ENCODE results near the gene TRPM3.
A peak's percentile ranks its signal among the peaks of the same experiment; 100 is the strongest.

TRPM3 gene

DNA sequence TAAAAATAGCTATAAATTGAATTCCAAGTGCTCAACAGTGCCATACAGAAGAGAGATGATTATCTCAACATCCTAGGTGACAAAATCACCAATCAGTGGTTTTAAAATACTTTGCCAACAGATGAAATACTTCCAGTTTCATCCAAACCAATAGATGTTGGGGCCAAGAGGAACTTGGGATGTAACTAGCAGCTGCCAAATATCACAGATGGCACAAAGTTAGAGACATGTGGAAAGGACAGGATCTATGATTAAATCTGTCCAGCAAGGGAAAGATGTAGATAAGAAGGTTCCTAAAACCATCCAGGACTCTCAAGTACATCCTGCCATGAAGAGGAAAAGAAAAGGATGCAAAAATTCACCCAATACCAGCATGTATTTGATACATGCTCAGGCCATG lies 23.8 kb downstream of the TRPM3 start:
- no peak for DNase-seq

DNA sequence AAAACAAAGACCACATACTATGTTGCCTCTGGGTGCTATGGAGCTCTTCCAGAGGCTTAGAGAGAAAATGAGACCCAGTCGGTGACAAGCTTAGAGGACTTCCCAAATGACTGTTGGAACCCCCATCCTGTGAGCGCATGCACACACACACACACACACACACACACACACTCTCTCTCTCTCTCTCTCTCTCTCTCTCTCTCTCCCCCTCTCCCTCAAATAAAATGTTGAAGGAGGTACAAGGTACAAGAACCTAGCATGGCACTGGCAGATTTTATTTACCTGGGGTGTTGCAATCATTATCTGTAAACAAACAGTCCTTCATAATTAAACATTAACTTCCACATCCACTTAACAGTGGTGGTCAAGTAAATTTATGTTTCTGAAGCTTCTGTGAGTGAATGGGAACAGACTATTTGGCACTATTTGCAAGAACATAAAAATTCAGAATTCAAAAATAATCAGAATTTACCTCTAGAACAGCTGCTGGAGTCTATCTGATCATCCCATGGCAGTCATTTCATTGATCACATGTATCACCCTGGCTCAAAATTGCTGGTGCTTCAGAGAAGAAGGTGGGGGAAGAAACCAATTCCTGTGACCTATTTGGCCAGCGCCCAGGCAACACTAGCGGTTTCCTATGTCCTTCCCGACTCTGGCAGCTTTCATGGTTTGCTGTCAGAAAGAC lies 24.9 kb downstream of the TRPM3 start:
- no peak for DNase-seq

DNA sequence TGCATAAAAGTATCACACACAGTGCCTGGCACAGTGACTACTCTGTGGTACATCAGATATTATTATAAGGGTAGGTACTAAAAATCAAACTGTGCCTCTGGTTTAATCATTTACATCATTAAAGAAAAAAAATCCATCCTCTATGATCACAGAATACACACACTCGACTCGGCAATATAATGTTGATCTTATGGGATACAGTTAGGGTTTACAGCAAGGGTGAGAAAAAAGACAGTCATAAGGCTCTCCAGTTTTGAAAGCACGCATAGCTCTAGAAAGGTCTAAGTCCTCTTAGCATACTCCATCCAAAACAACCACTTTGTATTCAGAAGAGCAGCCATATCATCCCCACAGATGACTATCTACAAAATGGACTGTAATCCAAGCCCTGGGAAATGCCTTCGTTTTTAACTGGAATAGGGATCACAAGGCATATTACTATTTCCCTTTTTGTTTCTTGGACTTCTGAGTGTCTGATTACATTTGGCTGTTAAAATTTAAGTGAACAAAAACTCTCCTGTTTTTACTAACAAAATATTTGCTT lies 26.6 kb downstream of the TRPM3 start:
- no peak for DNase-seq

DNA sequence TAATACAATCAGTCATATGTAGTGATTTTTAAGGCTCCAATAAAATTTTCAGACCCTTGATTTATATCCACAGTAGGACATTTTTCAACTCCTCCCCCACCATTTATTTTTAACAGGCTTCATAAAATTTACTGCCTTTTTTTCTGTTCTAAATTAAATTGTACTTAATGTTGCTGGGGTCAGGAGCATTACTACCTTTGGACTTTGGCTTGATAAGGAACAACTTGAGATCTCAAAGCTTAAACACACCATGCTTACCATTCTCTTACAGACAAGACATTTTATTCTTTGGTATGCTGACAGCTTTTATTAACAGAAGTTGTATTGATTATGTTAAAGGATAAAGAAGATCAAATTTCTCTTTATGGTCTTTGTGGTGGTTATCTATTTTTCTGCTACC lies 30.5 kb downstream of the TRPM3 start:
- no peak for DNase-seq

DNA sequence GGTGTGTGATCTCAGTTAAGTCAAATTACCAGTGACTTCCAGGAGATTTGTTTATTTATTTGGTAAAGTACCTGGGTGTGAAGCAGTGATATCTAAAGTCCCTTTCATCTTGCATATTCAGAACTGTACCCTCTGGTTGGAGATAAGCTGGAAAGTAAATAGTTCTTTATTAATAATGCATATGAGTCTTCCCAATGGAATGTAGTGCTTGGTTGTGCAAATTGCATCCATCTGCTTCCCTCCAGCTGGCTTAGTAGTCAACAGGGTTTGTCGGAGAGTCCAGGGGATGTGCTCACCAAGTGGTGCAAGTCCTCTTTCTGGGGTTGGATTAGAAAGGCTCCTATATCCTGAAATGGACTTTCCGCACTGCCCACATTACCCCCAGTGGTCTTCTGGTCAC lies 42.0 kb downstream of the TRPM3 start:
- peak; percentile 62 for DNase-seq

DNA sequence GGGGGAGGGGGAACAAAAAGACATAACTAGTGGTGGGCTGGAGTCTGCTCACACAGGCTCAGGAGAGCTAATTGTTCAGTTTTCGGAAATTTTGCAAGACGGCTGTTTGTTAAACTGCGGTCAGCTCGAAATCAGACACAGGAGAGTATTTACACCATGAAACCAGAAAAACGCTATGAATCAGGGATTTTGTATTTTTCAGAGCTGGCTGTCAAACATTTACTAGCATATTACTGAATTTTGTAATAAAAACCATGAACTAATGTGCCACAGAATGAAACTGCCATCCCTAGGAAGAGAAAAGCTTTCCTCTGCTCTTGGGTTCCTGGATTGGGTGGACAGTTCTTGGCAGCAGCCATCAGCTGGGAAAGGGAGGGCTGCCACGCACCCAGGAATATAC lies 45.3 kb downstream of the TRPM3 start:
- DNase-seq = no peak

DNA sequence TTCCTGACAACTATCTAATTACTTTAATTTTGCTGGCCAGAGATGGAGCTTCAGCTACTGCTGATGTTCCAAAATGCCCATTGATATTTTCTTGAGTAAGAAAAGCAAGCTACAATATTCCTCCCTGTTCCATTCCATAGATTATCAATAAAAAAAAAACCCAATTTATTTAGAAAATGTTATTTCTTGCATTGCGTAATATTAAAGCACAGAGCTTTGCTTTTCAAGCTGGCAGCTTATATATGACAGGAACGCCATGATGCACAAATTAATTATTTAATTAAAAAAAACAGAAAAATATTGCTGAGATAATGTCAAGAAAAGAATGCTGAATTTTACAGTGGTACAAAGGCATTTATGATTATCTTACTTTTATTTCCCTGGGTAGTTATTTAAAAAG lies 47.9 kb downstream of the TRPM3 start:
- DNase-seq = no peak

DNA sequence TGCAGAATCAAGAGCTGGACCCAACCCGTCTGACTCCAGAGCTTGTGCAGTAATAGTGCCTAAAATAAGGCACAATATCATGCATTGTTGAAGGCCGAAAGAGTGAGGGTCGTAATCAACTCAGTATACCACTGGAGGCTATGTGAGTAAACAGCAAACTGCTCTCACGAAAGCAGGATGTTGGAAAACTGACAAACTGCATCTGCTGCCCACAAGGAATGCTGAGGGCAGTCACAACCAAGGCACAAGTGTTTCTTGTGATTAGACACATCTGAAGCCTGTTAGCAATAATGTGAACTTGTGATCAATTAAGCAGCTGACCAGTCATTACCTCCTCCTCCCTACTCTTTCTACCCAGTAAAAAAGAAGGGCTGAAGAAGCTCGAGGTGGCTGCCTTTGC lies 48.8 kb downstream of the TRPM3 start:
- DNase-seq = no peak

DNA sequence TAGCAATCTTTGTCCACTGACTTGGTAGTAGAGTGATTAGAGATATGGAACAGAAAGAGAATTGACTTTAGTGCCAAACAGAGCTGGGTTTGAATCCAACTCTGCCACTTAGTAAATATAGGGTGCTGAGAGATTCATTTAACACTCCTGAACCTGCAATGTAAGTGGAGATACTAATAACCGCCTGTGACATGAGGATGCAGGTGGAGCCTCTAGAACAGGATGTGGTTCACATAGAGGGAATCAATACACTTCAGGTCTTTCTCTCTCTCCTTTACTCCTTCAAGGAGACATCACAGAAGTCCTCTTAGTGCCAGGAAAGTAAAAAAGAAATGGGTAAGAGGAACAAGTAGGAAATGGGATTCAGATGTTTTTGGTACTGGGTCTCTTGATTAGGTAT lies 49.8 kb downstream of the TRPM3 start:
- DNase-seq = no peak

DNA sequence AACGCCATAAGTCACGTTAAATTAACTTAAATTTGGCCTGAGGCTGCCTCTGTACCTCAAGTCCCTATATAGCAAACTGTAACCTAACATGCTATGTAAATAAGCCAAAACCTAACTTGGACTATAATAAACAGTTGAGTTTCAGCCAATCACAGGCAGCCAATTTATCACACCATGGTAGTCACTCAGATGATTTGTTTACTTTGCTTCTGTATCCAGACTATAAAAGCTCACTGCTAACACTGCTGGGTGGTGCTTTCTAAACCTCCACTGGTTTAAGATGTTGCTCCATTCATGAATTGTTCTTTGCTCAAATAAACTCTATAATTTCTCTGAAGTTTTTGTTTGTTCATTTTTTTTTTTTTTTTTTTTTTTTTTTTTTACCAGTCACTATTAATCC lies 62.8 kb downstream of the TRPM3 start:
- no peak for DNase-seq

DNA sequence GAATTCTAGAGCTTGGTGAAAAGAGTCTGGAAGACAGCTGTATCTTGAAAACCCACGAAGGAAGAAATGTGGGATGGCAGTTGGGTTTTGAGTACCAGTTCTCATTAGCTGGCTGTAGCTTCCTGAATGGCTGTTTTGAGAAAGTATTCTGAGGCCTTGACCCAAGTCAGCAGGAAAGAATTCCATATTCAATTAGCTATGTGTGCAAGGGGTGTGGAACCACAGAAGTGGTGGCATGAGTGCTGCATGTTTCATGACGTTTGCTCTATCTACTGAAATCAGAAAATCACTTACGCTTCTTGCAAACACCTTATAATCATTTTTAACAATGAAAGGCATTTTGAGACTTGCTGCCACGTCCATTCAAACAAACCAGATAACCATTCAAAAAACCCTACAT lies 69.1 kb downstream of the TRPM3 start:
- no peak for DNase-seq

DNA sequence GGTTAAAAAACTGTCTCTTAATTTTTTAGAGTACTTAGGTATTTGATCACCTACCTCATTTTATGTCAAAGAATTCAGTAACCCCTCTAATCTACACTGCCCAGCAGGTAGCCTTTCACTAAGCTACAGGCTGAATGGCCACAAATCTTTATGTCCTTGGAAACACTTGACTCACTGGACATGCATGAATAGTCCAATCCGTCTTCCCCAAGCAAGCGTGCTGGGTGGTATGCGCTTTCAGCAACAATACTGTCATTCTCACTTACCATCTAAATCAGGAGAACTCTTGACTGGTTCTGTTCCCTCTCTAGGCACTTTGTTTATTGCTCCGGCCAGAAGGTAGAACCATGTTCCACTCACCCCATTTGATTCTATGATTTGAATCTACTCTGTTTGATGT lies 73.1 kb downstream of the TRPM3 start:
- no peak for DNase-seq

DNA sequence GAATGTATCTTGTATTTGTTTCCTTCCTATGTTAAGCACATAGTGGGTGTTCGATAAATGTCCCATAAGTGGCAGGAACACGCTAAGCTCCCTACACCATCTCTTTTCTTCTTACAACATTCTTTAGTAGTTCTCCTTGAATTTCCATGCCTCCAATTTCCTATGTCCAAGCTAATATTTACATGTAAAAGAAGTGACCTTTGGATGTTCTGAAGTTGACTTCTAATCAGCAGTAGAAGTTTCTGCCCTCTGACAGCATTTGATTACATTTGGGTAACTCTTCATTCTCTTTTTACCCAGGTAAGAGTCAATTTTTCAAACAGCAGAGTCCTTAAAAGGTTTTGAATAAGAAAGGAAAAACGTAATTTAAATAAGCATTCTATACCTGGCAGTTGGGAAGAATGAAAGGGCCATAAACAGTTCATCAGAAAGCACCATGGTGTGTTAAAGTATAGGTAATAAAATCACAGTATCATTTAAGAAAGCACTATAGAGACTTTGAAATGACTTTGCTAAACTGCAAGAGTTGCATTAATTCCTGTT lies 78.9 kb downstream of the TRPM3 start:
- no peak for DNase-seq

DNA sequence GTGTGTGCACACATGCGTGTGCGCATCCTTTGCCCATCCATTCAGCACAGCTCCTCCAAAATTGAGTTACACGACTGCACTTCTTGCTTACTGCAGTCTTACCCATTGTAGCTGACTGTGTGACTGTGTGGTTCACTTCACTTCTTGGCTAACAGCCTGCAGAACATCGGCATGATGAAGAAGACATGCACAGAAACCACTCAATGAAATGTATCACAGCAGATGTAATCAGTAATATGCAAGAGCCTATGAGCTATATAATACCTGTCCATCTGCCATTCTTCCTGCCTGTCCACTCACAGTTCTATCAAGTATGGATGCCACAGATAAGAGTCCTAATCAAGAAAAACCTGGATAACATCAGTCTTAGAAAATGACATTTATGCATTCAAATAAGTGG lies 83.9 kb downstream of the TRPM3 start:
- DNase-seq = no peak

DNA sequence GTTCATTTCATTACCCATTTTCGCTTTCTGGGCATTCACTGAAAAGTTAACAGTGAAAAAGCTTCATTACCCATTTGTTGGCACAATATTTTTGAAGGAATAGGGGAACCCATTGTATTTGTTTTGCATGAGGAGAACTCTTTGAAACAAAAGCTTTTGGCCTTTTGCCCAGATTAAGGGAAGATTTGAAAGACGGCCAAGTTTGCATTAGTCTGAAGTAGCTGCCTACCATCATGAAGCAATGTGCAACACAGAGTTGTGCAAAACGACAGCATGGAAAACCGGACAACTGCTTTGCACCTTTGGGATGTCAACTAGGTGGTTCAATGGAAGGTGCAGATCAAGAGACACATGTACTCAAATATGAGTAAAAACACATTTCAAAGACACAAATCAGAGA lies 84.9 kb downstream of the TRPM3 start:
- peak; percentile 17 for DNase-seq

DNA sequence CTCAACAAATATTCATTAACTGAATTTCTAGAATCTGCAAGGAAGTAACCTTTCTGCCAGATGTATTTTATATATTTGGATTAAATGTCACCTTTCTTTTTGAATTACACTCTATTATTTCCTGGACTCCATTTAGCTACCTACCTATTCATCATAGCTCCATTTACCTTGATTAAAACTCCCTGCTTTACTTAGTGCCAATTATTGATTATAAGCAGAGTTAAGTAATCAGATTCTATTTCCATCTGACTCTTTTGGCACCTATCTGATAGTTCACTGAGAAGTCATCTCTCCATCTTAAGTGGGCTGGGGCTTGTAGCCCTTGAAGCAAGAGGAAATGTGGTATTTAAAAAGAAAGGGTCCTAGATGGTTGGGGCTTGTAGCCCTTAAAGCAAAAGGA lies 88.6 kb downstream of the TRPM3 start:
- no peak for DNase-seq

DNA sequence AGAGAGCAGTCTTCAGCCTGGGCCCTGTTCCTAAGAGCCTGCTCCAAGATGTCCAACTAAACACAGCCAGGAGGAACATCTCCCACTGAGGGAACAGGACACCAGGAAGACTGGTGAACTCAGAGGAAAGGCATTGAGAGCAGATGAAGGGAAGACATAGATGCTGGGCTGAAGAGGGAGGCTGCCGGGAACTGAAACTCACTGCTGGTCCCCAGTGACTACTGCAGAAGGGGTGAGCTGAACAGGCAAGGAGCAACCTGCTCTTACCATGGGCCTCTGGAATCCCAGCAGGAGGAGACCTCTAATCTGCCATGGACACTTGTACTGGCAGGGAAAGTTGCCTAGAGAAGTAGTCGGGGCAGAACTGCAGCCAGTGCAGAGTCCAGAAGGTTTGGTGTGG lies 95.7 kb downstream of the TRPM3 start:
- peak; percentile 11 for DNase-seq

DNA sequence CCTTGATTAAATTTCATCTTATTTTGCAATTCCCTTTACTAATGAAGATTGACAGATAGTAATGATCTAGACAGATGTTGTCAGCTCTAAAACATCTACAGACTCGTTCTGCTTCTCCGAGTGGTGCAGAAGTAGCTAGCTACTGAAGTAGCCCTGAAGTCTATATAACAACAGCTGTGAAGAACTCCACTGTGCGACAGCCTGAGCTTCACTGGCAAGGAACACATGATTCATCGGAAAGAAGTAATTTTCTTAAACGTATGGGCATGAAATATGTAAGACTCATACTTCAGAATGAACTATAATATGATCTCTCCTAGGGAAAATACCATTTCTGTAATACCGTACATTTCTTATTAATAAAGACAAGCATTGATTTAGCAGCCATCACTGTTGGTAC lies 96.2 kb downstream of the TRPM3 start:
- DNase-seq = peak; percentile 45

DNA sequence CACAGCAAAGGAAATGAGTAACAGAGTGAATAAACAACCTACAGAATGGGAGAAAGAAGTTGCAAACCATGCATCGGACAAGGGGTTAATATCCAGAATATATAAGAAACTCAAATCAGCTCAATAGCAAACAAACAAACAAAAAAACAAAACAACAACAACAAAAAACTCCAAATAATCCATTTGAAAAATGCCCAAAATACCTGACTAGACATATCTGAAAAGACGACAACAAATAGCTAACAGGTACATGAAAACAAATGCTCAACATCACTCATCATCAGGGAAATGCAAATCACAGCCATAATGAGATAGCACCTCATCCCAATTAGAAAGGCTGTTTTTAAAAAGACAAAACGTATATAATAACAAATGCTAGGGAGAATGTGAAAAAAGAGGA lies 111.2 kb downstream of the TRPM3 start:
- DNase-seq = no peak

DNA sequence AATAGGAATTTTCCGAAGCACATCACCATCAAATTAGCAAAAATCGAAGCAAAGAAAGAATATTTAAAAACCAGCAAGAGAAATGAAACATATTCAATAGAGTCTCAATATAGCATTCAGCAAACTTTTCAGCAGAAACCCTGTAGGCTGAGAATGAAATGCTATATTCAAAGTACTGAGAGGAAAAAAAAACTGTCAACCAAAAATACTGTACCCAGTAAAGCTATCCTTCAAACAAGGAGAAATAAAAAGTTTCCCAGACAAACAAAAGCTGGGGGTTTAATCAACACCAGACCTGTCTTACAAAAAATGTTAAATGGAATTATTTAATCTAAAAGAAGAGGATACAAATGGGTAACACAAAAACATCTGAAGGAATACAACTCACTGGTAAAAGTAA lies 116.0 kb downstream of the TRPM3 start:
- no peak for DNase-seq

DNA sequence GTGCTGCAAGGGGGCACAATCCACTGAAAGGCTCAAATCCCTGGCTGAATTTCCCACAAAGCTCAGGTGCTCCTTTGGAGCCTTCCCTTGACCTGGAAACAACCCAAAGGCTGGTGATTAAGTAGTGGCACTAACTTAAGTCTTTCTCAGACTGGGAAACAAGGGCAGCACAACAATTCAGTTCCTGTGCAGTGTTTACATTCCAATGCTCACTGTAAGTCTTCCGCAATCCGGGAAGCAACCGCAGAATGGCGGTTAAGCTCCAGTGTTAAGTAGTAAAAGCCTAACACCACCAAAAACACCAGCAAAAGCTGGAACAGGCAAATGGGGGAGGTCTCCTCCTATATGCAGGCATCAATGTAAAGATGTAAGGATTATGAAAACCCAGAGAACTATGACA lies 117.2 kb downstream of the TRPM3 start:
- DNase-seq = peak; percentile 22

DNA sequence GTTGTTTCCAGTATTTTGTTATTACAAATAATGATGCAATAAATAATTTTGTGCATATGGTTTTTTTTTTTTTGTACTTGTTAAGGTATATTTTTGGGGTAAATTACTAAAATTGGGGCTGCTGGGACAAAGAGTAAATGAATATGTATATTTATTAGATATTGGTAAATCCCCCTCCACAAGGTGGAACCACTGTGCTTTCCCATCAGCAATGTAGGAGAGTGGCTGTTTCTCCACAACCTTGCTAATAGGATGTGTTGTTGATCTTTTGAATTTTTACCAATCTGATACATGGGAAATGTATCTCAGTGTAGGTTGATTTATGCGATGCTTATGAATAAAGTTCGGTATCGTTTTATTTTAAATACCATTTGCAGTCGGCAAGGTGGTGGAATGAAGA lies 118.1 kb downstream of the TRPM3 start:
- no peak for DNase-seq

DNA sequence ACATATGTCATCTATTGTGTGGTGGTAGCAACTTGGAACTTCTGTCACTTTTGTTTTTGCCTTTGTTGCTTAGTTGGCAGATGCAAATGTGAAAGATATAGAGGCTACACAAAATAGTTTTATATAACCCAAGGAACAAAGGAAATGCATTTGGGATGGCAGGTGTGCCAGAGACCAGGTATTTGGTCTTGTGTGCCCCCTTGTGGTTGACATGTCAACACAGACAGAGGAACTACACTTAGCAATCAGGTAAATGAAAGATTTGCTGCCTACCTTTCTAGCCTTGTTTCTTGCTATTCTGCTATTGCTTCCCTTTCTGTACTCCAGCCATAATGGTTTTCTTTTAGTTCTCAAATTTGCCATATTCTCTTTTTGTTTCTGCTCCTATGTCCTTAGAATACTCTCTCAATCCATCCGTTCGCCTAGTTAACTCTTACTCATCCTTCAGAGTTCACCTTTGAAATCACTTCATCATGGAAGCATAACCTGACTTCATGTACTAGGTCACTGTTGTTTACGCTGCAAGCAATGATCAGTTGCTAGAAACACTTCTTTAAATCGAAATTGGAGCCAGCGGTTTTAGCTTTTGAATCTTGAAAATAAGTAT lies 119.5 kb downstream of the TRPM3 start:
- DNase-seq = no peak

DNA sequence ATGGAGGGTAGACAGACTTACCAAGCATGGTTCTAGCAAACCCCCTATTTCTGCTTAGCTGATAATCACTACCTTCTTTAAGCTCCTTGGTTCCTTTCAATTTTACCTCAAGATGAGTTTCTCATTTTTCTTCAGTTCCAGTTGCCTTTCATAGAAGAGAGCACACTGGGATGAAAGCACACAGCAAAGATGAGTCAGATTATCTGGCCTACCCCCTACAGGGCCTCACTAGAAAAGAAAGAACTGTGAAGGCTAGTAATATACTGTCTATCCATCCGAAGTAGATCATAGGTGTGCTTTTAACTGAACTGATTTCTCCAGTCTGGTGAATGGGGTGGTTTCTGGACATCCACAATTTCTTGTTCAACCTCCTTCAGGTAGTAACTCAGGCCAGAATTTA lies 122.5 kb downstream of the TRPM3 start:
- peak; percentile 45 for DNase-seq
